ENCODE measurements around the gene ARVCF. TPM values are rescaled to one million over a fixed set of nuclear protein-coding genes. Genes with fewer than 3 reads are reported as not detected.

ARVCF gene
- total and polyA plus RNA-seq, 2 donors (not counting 1 experiment from before 2014, with no cell fraction given): 2.2 to 6.7 TPM

DNA sequence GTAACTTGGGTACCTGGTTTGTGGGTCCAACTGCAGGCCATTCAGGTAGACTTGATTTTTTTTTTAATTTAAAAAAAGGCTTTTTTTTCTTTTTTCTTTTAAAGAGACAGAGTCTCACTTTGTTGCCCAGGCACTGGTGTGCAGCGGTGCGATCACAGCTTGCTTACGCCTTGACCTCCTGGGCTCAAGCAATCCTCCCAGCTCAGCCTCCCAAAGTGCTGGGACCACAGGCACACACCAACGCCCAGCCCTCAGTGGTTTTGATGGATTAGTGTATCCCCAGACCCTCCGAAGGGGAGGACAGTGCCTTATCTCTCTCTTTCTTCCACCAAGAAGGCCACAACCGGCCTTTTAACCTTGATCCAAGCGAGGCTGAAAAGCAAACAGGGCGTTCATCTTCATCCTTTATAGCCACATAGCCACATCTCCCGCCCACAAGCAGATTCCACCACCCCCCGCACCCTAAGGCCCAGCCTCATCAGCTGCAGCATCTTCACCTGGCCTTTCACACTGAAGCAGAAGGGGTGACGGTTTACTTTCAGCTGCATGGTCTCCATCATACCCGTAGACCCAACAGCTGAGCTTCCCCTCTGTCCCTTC is 92.6 kb downstream of the ARVCF start:
- POLR2A ChIA-PET: no interaction called here
- no peaks in the 10 kb centered on the region for H3K4me1 Mint-ChIP-seq
- DNase-seq (no peak), ATAC-seq (ENCODE audit: low read depth) (no peak)
- TF ChIP-seq, protein P1, sequence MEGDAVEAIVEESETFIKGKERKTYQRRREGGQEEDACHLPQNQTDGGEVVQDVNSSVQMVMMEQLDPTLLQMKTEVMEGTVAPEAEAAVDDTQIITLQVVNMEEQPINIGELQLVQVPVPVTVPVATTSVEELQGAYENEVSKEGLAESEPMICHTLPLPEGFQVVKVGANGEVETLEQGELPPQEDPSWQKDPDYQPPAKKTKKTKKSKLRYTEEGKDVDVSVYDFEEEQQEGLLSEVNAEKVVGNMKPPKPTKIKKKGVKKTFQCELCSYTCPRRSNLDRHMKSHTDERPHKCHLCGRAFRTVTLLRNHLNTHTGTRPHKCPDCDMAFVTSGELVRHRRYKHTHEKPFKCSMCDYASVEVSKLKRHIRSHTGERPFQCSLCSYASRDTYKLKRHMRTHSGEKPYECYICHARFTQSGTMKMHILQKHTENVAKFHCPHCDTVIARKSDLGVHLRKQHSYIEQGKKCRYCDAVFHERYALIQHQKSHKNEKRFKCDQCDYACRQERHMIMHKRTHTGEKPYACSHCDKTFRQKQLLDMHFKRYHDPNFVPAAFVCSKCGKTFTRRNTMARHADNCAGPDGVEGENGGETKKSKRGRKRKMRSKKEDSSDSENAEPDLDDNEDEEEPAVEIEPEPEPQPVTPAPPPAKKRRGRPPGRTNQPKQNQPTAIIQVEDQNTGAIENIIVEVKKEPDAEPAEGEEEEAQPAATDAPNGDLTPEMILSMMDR (IDR thresholded peaks at IDR 0.05): no peak
- no peak for TF ChIP-seq EZH2 (IDR thresholded peaks at IDR 0.05; ENCODE audit: borderline replicate concordance, insufficient read depth, low read depth, low read length, poor library complexity, severe bottlenecking)
- Histone ChIP-seq H3K9ac (ENCODE audit: low read length) (no peak overlapping the region), H3K27ac (ENCODE audit: low read length in 2 of 2) (no peak overlapping the region), H3K36me3 (replicated peaks in 1 of 2; ENCODE audit: control extremely low read depth in 1 of 2, control insufficient read depth in 1 of 2, extremely low read depth in 1 of 2, insufficient read depth in 2 of 2, low read length in 1 of 2) (peaks cover 0 to 3% of the 10 kb centered on the region in 2 experiments), H3K9me3 (ENCODE audit: control extremely low read depth in 1 of 3, control insufficient read depth in 2 of 3, insufficient read depth in 1 of 3, low read length in 2 of 3) (no peaks in the 10 kb centered on the region), H3K4me1 (ENCODE audit: control insufficient read depth in 2 of 2, insufficient read depth in 2 of 2, low read length in 2 of 2) (no peaks in the 10 kb centered on the region), H4K20me1 (ENCODE audit: control insufficient read depth, insufficient read depth, low read length, poor library complexity, severe bottlenecking) (no peaks in the 10 kb centered on the region), H3K79me2 (ENCODE audit: control insufficient read depth, insufficient read depth, low read length) (no peaks in the 10 kb centered on the region), H2AFZ (ENCODE audit: insufficient read depth, low read depth, low read length, poor library complexity, severe bottlenecking) (no peak overlapping the region), H3K27me3 (replicated peaks in 1 of 4; ENCODE audit: control extremely low read depth in 1 of 4, control insufficient read depth in 3 of 4, insufficient read depth in 4 of 4, low read length in 3 of 4) (no peaks in the 10 kb centered on the region), H3K4me3 (ENCODE audit: control extremely low read depth in 1 of 5, extremely low read depth in 1 of 5, insufficient read depth in 1 of 5, low read depth in 2 of 5, low read length in 4 of 5) (no peak overlapping the region), H3K4me2 (replicated peaks; ENCODE audit: low read depth, low read length, poor library complexity, severe bottlenecking) (no peak overlapping the region)
- CTCF ChIA-PET: interaction anchor here (1.1 to 1.8 kb wide), 3 partner anchors 11 to 194 kb away, joined by 4 to 5 read pairs (median 4); no protein-coding TSS in a partner anchor
- intact Hi-C loops (cut with micrococcal nuclease): no loop called here
- H3K9me3 Mint-ChIP-seq (ENCODE audit: insufficient read depth): no peaks in the 10 kb centered on the region
- no peaks in the 10 kb centered on the region for H3K27me3 Mint-ChIP-seq
- H3K4me3 Mint-ChIP-seq: no peak overlapping the region
- WGBS (ENCODE audit: insufficient coverage): 87% methylated on average over 9 of the region's 12 CpGs
- no peak overlapping the region for H3K27ac Mint-ChIP-seq

DNA sequence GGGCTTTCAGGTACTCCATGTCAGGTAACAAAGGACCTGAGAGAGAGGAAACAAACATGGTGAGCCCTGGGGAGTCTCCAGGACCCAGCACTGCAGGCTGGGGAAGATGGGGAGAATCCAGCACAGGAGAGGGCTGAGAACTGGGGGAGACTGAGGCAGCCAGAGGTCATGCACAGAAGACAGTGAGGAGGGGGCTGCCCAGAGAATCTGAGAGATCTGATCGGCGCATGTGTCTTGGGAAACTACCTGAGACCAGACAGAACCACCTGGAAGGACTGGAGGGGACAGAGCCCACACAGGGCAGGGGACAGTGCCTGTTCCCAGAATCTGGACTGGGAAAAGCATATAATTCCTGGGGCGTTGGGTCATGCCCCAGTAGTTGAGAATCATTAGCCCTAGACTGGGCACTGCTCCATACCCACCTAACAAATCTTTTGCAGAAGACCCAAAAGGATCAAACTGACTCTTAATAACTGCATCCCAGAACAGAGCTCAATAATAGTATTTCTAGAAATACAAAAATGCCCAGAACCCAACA is 95.0 kb downstream of the ARVCF start:
- Histone ChIP-seq H3K36me3 (replicated peaks in 1 of 2; ENCODE audit: control extremely low read depth in 1 of 2, control insufficient read depth in 1 of 2, extremely low read depth in 1 of 2, insufficient read depth in 2 of 2, low read length in 1 of 2) (peaks cover 0 to 21% of the 10 kb centered on the region in 2 experiments), H3K79me2 (ENCODE audit: control insufficient read depth, insufficient read depth, low read length) (no peaks in the 10 kb centered on the region), H2AFZ (ENCODE audit: insufficient read depth, low read depth, low read length, poor library complexity, severe bottlenecking) (no peak overlapping the region), H3K4me1 (ENCODE audit: control insufficient read depth in 2 of 2, insufficient read depth in 2 of 2, low read length in 2 of 2) (no peaks in the 10 kb centered on the region), H3K27me3 (replicated peaks in 1 of 4; ENCODE audit: control extremely low read depth in 1 of 4, control insufficient read depth in 3 of 4, insufficient read depth in 4 of 4, low read length in 3 of 4) (no peaks in the 10 kb centered on the region), H3K27ac (ENCODE audit: low read length in 2 of 2) (no peak overlapping the region), H3K4me3 (ENCODE audit: control extremely low read depth in 1 of 5, extremely low read depth in 1 of 5, insufficient read depth in 1 of 5, low read depth in 2 of 5, low read length in 4 of 5) (no peak overlapping the region), H4K20me1 (ENCODE audit: control insufficient read depth, insufficient read depth, low read length, poor library complexity, severe bottlenecking) (no peaks in the 10 kb centered on the region), H3K9me3 (ENCODE audit: control extremely low read depth in 1 of 3, control insufficient read depth in 2 of 3, insufficient read depth in 1 of 3, low read length in 2 of 3) (no peaks in the 10 kb centered on the region), H3K4me2 (replicated peaks; ENCODE audit: low read depth, low read length, poor library complexity, severe bottlenecking) (no peak overlapping the region), H3K9ac (ENCODE audit: low read length) (no peak overlapping the region)
- intact Hi-C loops (cut with micrococcal nuclease): no loop called here
- Mint-ChIP-seq H3K9me3 (ENCODE audit: insufficient read depth) (no peaks in the 10 kb centered on the region), H3K27ac (no peak overlapping the region), H3K4me3 (no peak overlapping the region), H3K27me3 (no peaks in the 10 kb centered on the region), H3K4me1 (no peaks in the 10 kb centered on the region)
- DNase-seq: no peak
- ChIA-PET CTCF (no interaction called here), POLR2A (no interaction called here)
- 96% methylated on average over 3 of the region's 3 CpGs for WGBS (ENCODE audit: insufficient coverage)
- no peak for ATAC-seq (ENCODE audit: low read depth)
- TF ChIP-seq EZH2 (IDR thresholded peaks at IDR 0.05; ENCODE audit: borderline replicate concordance, insufficient read depth, low read depth, low read length, poor library complexity, severe bottlenecking): no peak
- TF ChIP-seq, protein P1 (IDR thresholded peaks at IDR 0.05): no peak

All from B cell (primary cell).